Central memory CD4-positive, alpha-beta T cell (primary cell): ENCODE results near the gene PDF.
"Not testable (repeated sequence)": the region's sequence is repeated elsewhere in the genome, so short reads cannot be mapped to it uniquely, and the experiment has no call there.

Experiments
- DNase-seq: peaks from one replicate; pipeline ENCODE4 v3.0.0; 2022
- total RNA-seq, 3 experiments: gene quantifications; one replicate each; lab custom pipeline; 2026; lab: John Stamatoyannopoulos, UW

Gene PDF
- total RNA-seq: 2.7 to 4.1 (median 2.7) reads per million in 3 experiments

- DNase-seq: peak; percentile 79
Measured at GRCh38 chr16:69330286-69331109, at the start of gene PDF. PDF (minus strand) TSS chr16:69330588; CDS start chr16:69330570, 18 bp downstream.

GRCh38 chr16:69378760-69379159 is 48.4 kb upstream of the PDF start:
- DNase-seq: no peak

- no peak for DNase-seq
Measured at GRCh38 chr16:69378036-69378435, 47.6 kb upstream of the PDF start.

- no peak for DNase-seq
Measured at GRCh38 chr16:69376393-69377059, 46.1 kb upstream of the PDF start.

- no peak for DNase-seq
Measured at GRCh38 chr16:69373019-69373418, 42.6 kb upstream of the PDF start.

- no peak for DNase-seq
Measured at GRCh38 chr16:69371564-69371963, 41.2 kb upstream of the PDF start.

GRCh38 chr16:69368866-69369265 is 38.5 kb upstream of the PDF start:
- DNase-seq: no peak

GRCh38 chr16:69367980-69368379 is 37.6 kb upstream of the PDF start:
- no peak for DNase-seq

- no peak for DNase-seq
Measured at GRCh38 chr16:69366431-69366830, 36.0 kb upstream of the PDF start.

GRCh38 chr16:69365901-69366300 is 35.5 kb upstream of the PDF start:
- DNase-seq: no peak

- DNase-seq: no peak
Measured at GRCh38 chr16:69364088-69364487, 33.7 kb upstream of the PDF start.

GRCh38 chr16:69363281-69363717 is 32.9 kb upstream of the PDF start:
- DNase-seq: no peak

GRCh38 chr16:69360070-69360469 is 29.7 kb upstream of the PDF start:
- DNase-seq: not testable (repeated sequence)

GRCh38 chr16:69351309-69352027 is 21.1 kb upstream of the PDF start, which contains the start of gene TMED6:
TMED6 (minus strand) TSS chr16:69351786; CDS start chr16:69351753, 33 bp downstream.
- no peak for DNase-seq

GRCh38 chr16:69350536-69351133 is 20.2 kb upstream of the PDF start:
- DNase-seq: no peak

GRCh38 chr16:69349536-69349935 is 19.1 kb upstream of the PDF start:
- no peak for DNase-seq

- no peak for DNase-seq
Measured at GRCh38 chr16:69348222-69348621, 17.8 kb upstream of the PDF start.

- DNase-seq: no peak
Measured at GRCh38 chr16:69346683-69347082, 16.3 kb upstream of the PDF start.

- DNase-seq: no peak
Measured at GRCh38 chr16:69345923-69346322, 15.5 kb upstream of the PDF start.

- no peak for DNase-seq
Measured at GRCh38 chr16:69344171-69344570, 13.8 kb upstream of the PDF start.

- no peak for DNase-seq
Measured at GRCh38 chr16:69340095-69340644, 9.8 kb upstream of the PDF start.

GRCh38 chr16:69339289-69340094 is 9.1 kb upstream of the PDF start, which contains the start of the genes COG8 and NIP7:
COG8 (minus strand) TSS chr16:69339564; CDS start chr16:69339552, 12 bp downstream.
NIP7 (plus strand) TSS chr16:69339772; CDS start chr16:69339830, 58 bp downstream.
- peak; percentile 89 for DNase-seq
